ENCODE data around the gene ATP2B2.

ATP2B2 gene

GRCh38 chr3:10511809-10512494 is 6.6 kb upstream of the ATP2B2 start:
- DNase-seq (ENCODE audit: low read depth in 3 of 3) = no peak

- no peak for DNase-seq (ENCODE audit: low read depth in 3 of 3)
These were observed 5.5 kb upstream of the ATP2B2 start for GRCh38 chr3:10510743-10511432.

- DNase-seq (ENCODE audit: low read depth in 3 of 3) = no peak
These were observed 4.8 kb upstream of the ATP2B2 start for GRCh38 chr3:10510086-10510742.

- no peak for DNase-seq (ENCODE audit: low read depth in 3 of 3)
These were observed 3.9 kb upstream of the ATP2B2 start for GRCh38 chr3:10509325-10509724.

- no peak for DNase-seq (ENCODE audit: low read depth in 3 of 3)
These were observed 3.4 kb upstream of the ATP2B2 start for GRCh38 chr3:10508619-10509260.

GRCh38 chr3:10508235-10508618 is 2.8 kb upstream of the ATP2B2 start:
- DNase-seq (ENCODE audit: low read depth in 3 of 3) = no peak

- no peak for DNase-seq (ENCODE audit: low read depth in 3 of 3)
These were observed 1.9 kb upstream of the ATP2B2 start for GRCh38 chr3:10507331-10507730.

GRCh38 chr3:10506696-10507095 is 1.3 kb upstream of the ATP2B2 start:
- no peak for DNase-seq (ENCODE audit: low read depth in 3 of 3)

GRCh38 chr3:10505791-10506585 is 602 bp upstream of the ATP2B2 start:
- no peak for DNase-seq (ENCODE audit: low read depth in 3 of 3)

- DNase-seq (ENCODE audit: low read depth in 3 of 3) = no peak
These were observed 976 bp downstream of the ATP2B2 start for GRCh38 chr3:10504171-10505049.

GRCh38 chr3:10503217-10503796 is 2.1 kb downstream of the ATP2B2 start:
- DNase-seq (ENCODE audit: low read depth in 3 of 3) = no peak

GRCh38 chr3:10502185-10502880 is 3.1 kb downstream of the ATP2B2 start:
- DNase-seq (ENCODE audit: low read depth in 3 of 3) = no peak

- DNase-seq (ENCODE audit: low read depth in 3 of 3) = no peak
These were observed 3.7 kb downstream of the ATP2B2 start for GRCh38 chr3:10501664-10502052.

GRCh38 chr3:10500717-10501663 is 4.4 kb downstream of the ATP2B2 start:
- no peak for DNase-seq (ENCODE audit: low read depth in 3 of 3)

- no peak for DNase-seq (ENCODE audit: low read depth in 3 of 3)
These were observed 7.1 kb downstream of the ATP2B2 start for GRCh38 chr3:10498271-10498670.

GRCh38 chr3:10497439-10497838 is 7.9 kb downstream of the ATP2B2 start:
- no peak for DNase-seq (ENCODE audit: low read depth in 3 of 3)

GRCh38 chr3:10496121-10496863 is 9.1 kb downstream of the ATP2B2 start:
- DNase-seq (ENCODE audit: low read depth in 3 of 3) = no peak

GRCh38 chr3:10495614-10496013 is 9.8 kb downstream of the ATP2B2 start:
- DNase-seq (ENCODE audit: low read depth in 3 of 3) = no peak
